Breast epithelium (tissue), 3 donors: ENCODE results near the gene CS.

Experiments
- POLR2AphosphoS5 ChIP-seq, 3 donors: sonication (generic); formaldehyde crosslinking; IDR thresholded peaks; one replicate each; pipeline ENCODE4 v1.6.1; 2017; ENCODE audit warnings: antibody characterized with exemption in 3 of 3
- TF ChIP-seq, protein P1 (sequence below), 3 donors: fragments of 450-650 bp; IDR thresholded peaks; one replicate each; pipeline ENCODE4 v1.5.1; 2016 to 2017; ENCODE audit warnings: antibody characterized with exemption in 3 of 3, mild to moderate bottlenecking in 3 of 3, moderate library complexity in 3 of 3

DNA sequence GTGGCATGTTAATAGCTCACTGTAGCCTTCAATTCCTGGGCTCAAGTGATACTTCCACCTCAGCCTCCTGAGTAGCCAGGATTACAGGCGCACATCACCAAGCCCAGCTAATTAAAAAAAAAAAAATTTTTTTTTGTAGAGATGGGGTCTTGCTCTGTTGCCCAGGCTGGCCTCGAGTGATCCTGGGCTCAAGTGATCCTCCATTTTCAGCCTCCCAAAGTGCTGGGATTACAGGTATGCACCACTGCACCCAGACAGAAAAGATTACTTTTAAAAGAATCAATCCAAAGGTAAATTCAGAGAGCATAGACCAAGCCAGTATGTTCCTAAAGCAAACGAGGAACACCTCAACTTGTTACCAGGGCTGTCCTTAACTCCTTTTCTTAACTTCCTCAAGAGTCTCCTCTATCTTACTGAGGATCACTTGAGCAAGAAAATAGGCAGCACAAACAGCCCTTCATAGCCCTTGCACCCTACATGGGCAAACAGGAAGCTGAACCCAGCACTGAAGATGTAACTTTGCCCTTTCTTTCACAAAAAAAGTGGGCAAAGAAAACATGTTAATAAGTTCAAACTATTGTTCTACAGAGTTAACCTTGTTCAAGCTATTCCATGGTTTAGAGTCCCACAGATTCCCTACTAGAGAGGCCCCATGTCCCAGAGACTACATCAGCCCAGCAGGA, 11.3 kb downstream of the CS start:
- TF ChIP-seq POLR2AphosphoS5 (IDR thresholded peaks at IDR 0.05) = no peak
- TF ChIP-seq, protein P1, sequence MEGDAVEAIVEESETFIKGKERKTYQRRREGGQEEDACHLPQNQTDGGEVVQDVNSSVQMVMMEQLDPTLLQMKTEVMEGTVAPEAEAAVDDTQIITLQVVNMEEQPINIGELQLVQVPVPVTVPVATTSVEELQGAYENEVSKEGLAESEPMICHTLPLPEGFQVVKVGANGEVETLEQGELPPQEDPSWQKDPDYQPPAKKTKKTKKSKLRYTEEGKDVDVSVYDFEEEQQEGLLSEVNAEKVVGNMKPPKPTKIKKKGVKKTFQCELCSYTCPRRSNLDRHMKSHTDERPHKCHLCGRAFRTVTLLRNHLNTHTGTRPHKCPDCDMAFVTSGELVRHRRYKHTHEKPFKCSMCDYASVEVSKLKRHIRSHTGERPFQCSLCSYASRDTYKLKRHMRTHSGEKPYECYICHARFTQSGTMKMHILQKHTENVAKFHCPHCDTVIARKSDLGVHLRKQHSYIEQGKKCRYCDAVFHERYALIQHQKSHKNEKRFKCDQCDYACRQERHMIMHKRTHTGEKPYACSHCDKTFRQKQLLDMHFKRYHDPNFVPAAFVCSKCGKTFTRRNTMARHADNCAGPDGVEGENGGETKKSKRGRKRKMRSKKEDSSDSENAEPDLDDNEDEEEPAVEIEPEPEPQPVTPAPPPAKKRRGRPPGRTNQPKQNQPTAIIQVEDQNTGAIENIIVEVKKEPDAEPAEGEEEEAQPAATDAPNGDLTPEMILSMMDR (IDR thresholded peaks at IDR 0.05) = no peak
